ENCODE measurements around the gene KIAA0586.
"Not testable (repeated sequence)": the region's sequence is repeated elsewhere in the genome, so short reads cannot be mapped to it uniquely, and the experiment has no call there.

The KIAA0586 gene

GRCh38 chr14:58584383-58584782 is 156.9 kb downstream of the KIAA0586 start:
- DNase-seq (ENCODE audit: low read depth, low spot score), result no peak
- Histone ChIP-seq H3K27ac (no peak overlapping the region), H3K9ac (ENCODE audit: insufficient read length) (no peak overlapping the region), H3K9me3 (ENCODE audit: low read depth, low read length) (no peaks in the 10 kb centered on the region), H3K4me3 (no peak overlapping the region), H3K36me3 (ENCODE audit: insufficient read depth, low read length) (no peaks in the 10 kb centered on the region)
- TF ChIP-seq FOXP2 (optimal IDR thresholded peaks at IDR 0.05; ENCODE audit: control extremely low read depth, extremely low read length, insufficient read depth) (no peak), EZH2 (IDR thresholded peaks at IDR 0.05) (no peak), POLR2AphosphoS5 (IDR thresholded peaks at IDR 0.05; ENCODE audit: borderline replicate concordance, low read depth, low read length) (no peak)

DNA sequence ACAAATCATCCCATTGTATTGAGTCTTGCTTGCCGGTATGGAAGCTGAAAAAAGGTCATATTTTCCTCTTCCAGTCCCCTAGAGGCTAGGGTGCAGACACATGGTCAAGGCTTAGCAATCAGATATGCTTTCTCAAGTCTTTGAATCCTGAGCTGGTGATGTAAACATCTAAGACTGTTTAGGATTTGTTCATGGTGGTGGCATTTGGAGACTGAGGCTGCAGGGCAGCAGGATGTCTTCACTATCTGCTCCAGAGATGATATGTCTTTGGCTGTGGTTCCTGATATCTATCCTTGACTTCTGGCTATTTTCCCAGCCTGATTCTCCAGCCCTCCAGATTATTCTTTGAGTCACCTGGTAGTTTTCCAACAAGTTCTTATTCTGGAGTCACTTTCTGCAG is 159.8 kb downstream of the KIAA0586 start:
- DNase-seq (ENCODE audit: low read depth, low spot score), result no peak
- Histone ChIP-seq H3K4me3 (no peak overlapping the region), H3K27ac (no peak overlapping the region), H3K9me3 (ENCODE audit: low read depth, low read length) (no peaks in the 10 kb centered on the region), H3K36me3 (ENCODE audit: insufficient read depth, low read length) (no peaks in the 10 kb centered on the region), H3K9ac (ENCODE audit: insufficient read length) (no peak overlapping the region)
- TF ChIP-seq POLR2AphosphoS5 (IDR thresholded peaks at IDR 0.05; ENCODE audit: borderline replicate concordance, low read depth, low read length) (no peak), FOXP2 (optimal IDR thresholded peaks at IDR 0.05; ENCODE audit: control extremely low read depth, extremely low read length, insufficient read depth) (no peak), EZH2 (IDR thresholded peaks at IDR 0.05) (no peak)

DNA sequence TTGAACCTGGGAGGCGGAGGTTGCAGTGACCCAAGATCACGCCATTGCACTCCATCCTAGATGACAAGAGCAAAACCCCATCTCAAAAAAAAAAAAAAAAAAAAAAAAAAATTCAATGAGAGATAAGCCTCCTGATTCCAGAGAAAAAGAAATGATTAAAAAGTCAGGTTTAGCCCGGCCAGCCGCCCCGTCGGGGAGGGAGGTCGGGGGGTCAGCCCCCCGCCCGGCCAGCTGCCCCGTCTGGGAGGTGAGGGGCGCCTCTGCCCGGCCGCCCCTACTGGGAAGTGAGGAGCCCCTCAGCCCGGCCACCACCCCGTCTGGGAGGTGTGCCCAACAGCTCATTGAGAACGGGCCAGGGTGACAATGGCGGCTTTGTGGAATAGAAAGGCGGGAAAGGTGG is 160.8 kb downstream of the KIAA0586 start:
- not testable (repeated sequence) for H3K9me3 ChIP-seq (ENCODE audit: low read depth, low read length); H3K4me3 ChIP-seq; DNase-seq (ENCODE audit: low read depth, low spot score); H3K36me3 ChIP-seq (ENCODE audit: insufficient read depth, low read length); H3K27ac ChIP-seq; H3K9ac ChIP-seq (ENCODE audit: insufficient read length)

GRCh38 chr14:58593977-58594376 is 166.5 kb downstream of the KIAA0586 start:
- no peak for DNase-seq (ENCODE audit: low read depth, low spot score)
- H3K9ac ChIP-seq (ENCODE audit: insufficient read length), result no peak overlapping the region

DNA sequence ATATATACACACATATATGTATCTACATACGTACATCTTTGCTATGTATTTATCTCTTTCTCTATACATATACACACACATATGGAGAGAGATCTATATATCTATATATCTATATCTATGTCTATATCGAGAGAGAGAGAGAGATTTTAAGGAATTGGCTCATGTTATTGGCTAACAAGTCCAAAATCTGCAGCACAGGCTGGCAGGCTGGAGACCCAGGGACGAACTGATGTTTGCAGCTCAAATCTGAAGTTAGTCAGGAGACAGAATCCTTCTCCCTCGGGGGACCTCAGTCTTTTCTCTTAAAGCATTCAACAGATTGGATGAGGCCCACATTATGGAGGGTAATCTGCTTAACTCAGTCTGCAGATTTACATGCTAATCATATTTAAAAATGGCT is 169.5 kb downstream of the KIAA0586 start:
- TF ChIP-seq POLR2AphosphoS5 (IDR thresholded peaks at IDR 0.05; ENCODE audit: borderline replicate concordance, low read depth, low read length), result no peak
- no peak for TF ChIP-seq EZH2 (IDR thresholded peaks at IDR 0.05)
- TF ChIP-seq FOXP2 (optimal IDR thresholded peaks at IDR 0.05; ENCODE audit: control extremely low read depth, extremely low read length, insufficient read depth), result no peak
- DNase-seq (ENCODE audit: low read depth, low spot score), result no peak
- Histone ChIP-seq H3K36me3 (ENCODE audit: insufficient read depth, low read length) (no peaks in the 10 kb centered on the region), H3K27ac (no peak overlapping the region), H3K4me3 (no peak overlapping the region), H3K9ac (ENCODE audit: insufficient read length) (no peak overlapping the region), H3K9me3 (ENCODE audit: low read depth, low read length) (no peaks in the 10 kb centered on the region)

More at GRCh38 chr14:58593977-58594376, 166.5 kb downstream of the KIAA0586 start:
- no peaks in the 10 kb centered on the region for H3K9me3 ChIP-seq (ENCODE audit: low read depth, low read length)
- H3K4me3 ChIP-seq, result no peak overlapping the region
- no peaks in the 10 kb centered on the region for H3K36me3 ChIP-seq (ENCODE audit: insufficient read depth, low read length)
- no peak overlapping the region for H3K27ac ChIP-seq
- TF ChIP-seq EZH2 (IDR thresholded peaks at IDR 0.05) (no peak), POLR2AphosphoS5 (IDR thresholded peaks at IDR 0.05; ENCODE audit: borderline replicate concordance, low read depth, low read length) (no peak)

- H3K9ac ChIP-seq (ENCODE audit: insufficient read length), result no peak overlapping the region
- H3K36me3 ChIP-seq (ENCODE audit: insufficient read depth, low read length), result no peaks in the 10 kb centered on the region
- H3K4me3 ChIP-seq, result no peak overlapping the region
- H3K27ac ChIP-seq, result no peak overlapping the region
- H3K9me3 ChIP-seq (ENCODE audit: low read depth, low read length), result no peaks in the 10 kb centered on the region
- no peak for DNase-seq (ENCODE audit: low read depth, low spot score)
- TF ChIP-seq FOXP2 (optimal IDR thresholded peaks at IDR 0.05; ENCODE audit: control extremely low read depth, extremely low read length, insufficient read depth), result no peak
These were observed 170.7 kb downstream of the KIAA0586 start for GRCh38 chr14:58598028-58598803.

- DNase-seq (ENCODE audit: low read depth, low spot score), result no peak
- no peak for TF ChIP-seq FOXP2 (optimal IDR thresholded peaks at IDR 0.05; ENCODE audit: control extremely low read depth, extremely low read length, insufficient read depth)
- TF ChIP-seq POLR2AphosphoS5 (IDR thresholded peaks at IDR 0.05; ENCODE audit: borderline replicate concordance, low read depth, low read length), result no peak
- no peak for TF ChIP-seq EZH2 (IDR thresholded peaks at IDR 0.05)
- no peaks in the 10 kb centered on the region for H3K9me3 ChIP-seq (ENCODE audit: low read depth, low read length)
- H3K36me3 ChIP-seq (ENCODE audit: insufficient read depth, low read length), result no peaks in the 10 kb centered on the region
- H3K9ac ChIP-seq (ENCODE audit: insufficient read length), result no peak overlapping the region
- no peak overlapping the region for H3K27ac ChIP-seq
- no peak overlapping the region for H3K4me3 ChIP-seq
These were observed 171.4 kb downstream of the KIAA0586 start for GRCh38 chr14:58598804-58599525.

DNA sequence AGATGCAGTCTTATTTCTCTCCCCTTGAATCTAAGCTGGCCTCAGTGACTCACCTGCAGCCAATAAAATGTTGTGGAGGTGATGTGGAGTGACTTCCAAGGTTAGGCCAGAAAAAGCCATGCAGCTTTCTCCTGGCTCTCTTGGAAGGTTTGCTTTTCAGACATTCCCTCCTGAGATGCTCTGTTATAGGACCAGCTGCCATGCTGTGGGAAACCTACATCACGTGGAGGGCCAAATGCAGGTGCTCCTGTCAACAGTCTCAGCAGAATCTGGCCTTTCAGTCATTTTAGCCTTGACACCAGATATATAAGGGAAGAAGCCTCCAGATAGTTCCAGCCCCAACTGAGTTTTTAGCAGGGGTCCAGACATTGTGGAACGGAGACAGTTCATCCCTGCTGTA is 172.2 kb downstream of the KIAA0586 start:
- Histone ChIP-seq H3K9me3 (ENCODE audit: low read depth, low read length) (no peaks in the 10 kb centered on the region), H3K36me3 (ENCODE audit: insufficient read depth, low read length) (no peaks in the 10 kb centered on the region), H3K27ac (no peak overlapping the region), H3K9ac (ENCODE audit: insufficient read length) (no peak overlapping the region), H3K4me3 (no peak overlapping the region)
- TF ChIP-seq FOXP2 (optimal IDR thresholded peaks at IDR 0.05; ENCODE audit: control extremely low read depth, extremely low read length, insufficient read depth) (no peak), EZH2 (IDR thresholded peaks at IDR 0.05) (no peak), POLR2AphosphoS5 (IDR thresholded peaks at IDR 0.05; ENCODE audit: borderline replicate concordance, low read depth, low read length) (no peak)
- no peak for DNase-seq (ENCODE audit: low read depth, low spot score)

Data from SK-N-MC (cell line).